Smooth muscle cell (in vitro differentiated cells): ENCODE measurements around the gene COL27A1. TPM values are rescaled to one million over a fixed set of nuclear protein-coding genes. Genes with fewer than 3 reads are reported as not detected.

Experiments
- DNase-seq: peaks from one replicate; lab custom pipeline; 2025; ENCODE audit not compliant: unreplicated experiment; lab: John Stamatoyannopoulos, UW
- H2AFZ ChIP-seq: fragments of 200-600 bp; sonication (generic); 2 replicates; pipeline ENCODE4 v1.6.0; 2016; ENCODE audit warnings: antibody characterized with exemption, low read depth, mild to moderate bottlenecking
- H3F3A ChIP-seq: fragments of 200-600 bp; sonication (generic); 2 replicates; pipeline ENCODE4 v1.6.0; 2017; ENCODE audit warnings: antibody characterized with exemption, low read depth
- H3K27ac ChIP-seq: fragments of 200-600 bp; sonication (generic); 2 replicates; pipeline ENCODE4 v1.5.1; 2016; ENCODE audit warnings: low read depth, mild to moderate bottlenecking
- H3K27me3 ChIP-seq: fragments of 200-600 bp; sonication (generic); 2 replicates; pipeline ENCODE4 v1.6.1; 2016; ENCODE audit warnings: low read depth, mild to moderate bottlenecking
- H3K36me3 ChIP-seq: fragments of 200-600 bp; sonication (generic); 2 replicates; pipeline ENCODE4 v1.5.1; 2016; ENCODE audit warnings: low read depth
- H3K4me1 ChIP-seq: fragments of 200-600 bp; sonication (generic); 2 replicates; pipeline ENCODE4 v1.5.1; 2016; ENCODE audit warnings: low read depth
- H3K4me2 ChIP-seq: fragments of 200-600 bp; sonication (generic); 2 replicates; pipeline ENCODE4 v1.6.0; 2016; ENCODE audit warnings: mild to moderate bottlenecking
- H3K4me3 ChIP-seq: fragments of 200-600 bp; sonication (generic); 2 replicates; pipeline ENCODE4 v1.5.1; 2016; ENCODE audit warnings: mild to moderate bottlenecking
- H3K79me2 ChIP-seq: fragments of 200-600 bp; sonication (generic); 2 replicates; pipeline ENCODE4 v1.6.0; 2016; ENCODE audit warnings: low read depth, mild to moderate bottlenecking
- H3K9ac ChIP-seq: fragments of 200-600 bp; sonication (generic); 2 replicates; pipeline ENCODE4 v1.6.0; 2016; ENCODE audit warnings: low read depth
- H3K9me3 ChIP-seq: fragments of 200-600 bp; sonication (generic); replicated peaks from 2 replicates; pipeline ENCODE4 v1.5.1; 2016; ENCODE audit warnings: low read depth
- H4K20me1 ChIP-seq: fragments of 200-600 bp; sonication (generic); 2 replicates; pipeline ENCODE4 v1.6.0; 2016; ENCODE audit warnings: low read depth
- CTCF ChIP-seq: fragments of 200-600 bp; sonication (generic); IDR thresholded peaks from 2 replicates; pipeline ENCODE4 v1.5.1; 2017; ENCODE audit warnings: borderline replicate concordance, mild to moderate bottlenecking, antibody characterized with exemption; ENCODE audit not compliant: insufficient read depth, poor library complexity, severe bottlenecking
- WGBS: methylation state at CpG from one replicate; pipeline ENCODE4 v1.1.7; 2016; ENCODE audit warnings: low lambda C conversion rate; 5-methylcytosine and 5-hydroxymethylcytosine counted together
- polyA plus RNA-seq: library from polyadenylated mRNA; unstranded; fragments of >200 nt; fragmentation: Nextera tagmentation; extraction: Ambion mirVana; gene quantifications from 2 replicates; pipeline ENCODE4 v1.2.1, GENCODE V29; 2016
- total RNA-seq: library from RNA; depleted of rRNA; stranded (reverse); fragments of >200 nt; gene quantifications from 2 replicates; pipeline ENCODE4 v1.2.3, GENCODE V29; 2014

COL27A1 gene
- total and polyA plus RNA-seq, 2 experiments from 2014 or later = 18.1 to 19.9 TPM

GRCh38 chr9:114238891-114239875 is 83.8 kb downstream of the COL27A1 start:
- no peak overlapping the region for H3K9ac ChIP-seq
- H3K79me2 ChIP-seq = no peaks in the 10 kb centered on the region
- no peaks in the 10 kb centered on the region for H3K4me1 ChIP-seq
- no peaks in the 10 kb centered on the region for H3F3A ChIP-seq
- no peaks in the 10 kb centered on the region for H3K9me3 ChIP-seq
- H2AFZ ChIP-seq = no peak overlapping the region
- H3K27ac ChIP-seq = no peak overlapping the region
- no peak overlapping the region for H3K4me2 ChIP-seq
- WGBS = 45% methylated on average over 14 of the region's 14 CpGs
- no peaks in the 10 kb centered on the region for H4K20me1 ChIP-seq
- H3K36me3 ChIP-seq = no peaks in the 10 kb centered on the region
- H3K27me3 ChIP-seq = no peaks in the 10 kb centered on the region
- H3K4me3 ChIP-seq = no peak overlapping the region
- DNase-seq = no peak
- peak; percentile 9 for TF ChIP-seq CTCF

- no peak overlapping the region for H3K9ac ChIP-seq
- no peaks in the 10 kb centered on the region for H4K20me1 ChIP-seq
- H3K9me3 ChIP-seq = no peaks in the 10 kb centered on the region
- H3K4me1 ChIP-seq = no peaks in the 10 kb centered on the region
- no peak overlapping the region for H2AFZ ChIP-seq
- H3K79me2 ChIP-seq = no peaks in the 10 kb centered on the region
- DNase-seq = no peak
- WGBS = 89% methylated on average over 8 of the region's 8 CpGs
- TF ChIP-seq CTCF = no peak
- no peaks in the 10 kb centered on the region for H3F3A ChIP-seq
- no peaks in the 10 kb centered on the region for H3K27me3 ChIP-seq
- H3K36me3 ChIP-seq = no peaks in the 10 kb centered on the region
- no peak overlapping the region for H3K4me3 ChIP-seq
- no peak overlapping the region for H3K27ac ChIP-seq
- no peak overlapping the region for H3K4me2 ChIP-seq
These were observed 84.9 kb downstream of the COL27A1 start for GRCh38 chr9:114240216-114240615.

GRCh38 chr9:114240647-114241558 is 85.6 kb downstream of the COL27A1 start:
- Histone ChIP-seq H3K79me2 (no peaks in the 10 kb centered on the region), H3K4me3 (no peak overlapping the region)

More at GRCh38 chr9:114240647-114241558, 85.6 kb downstream of the COL27A1 start:
- no peaks in the 10 kb centered on the region for H4K20me1 ChIP-seq
- no peak for DNase-seq
- no peak for TF ChIP-seq CTCF
- no peaks in the 10 kb centered on the region for H3K27me3 ChIP-seq
- no peaks in the 10 kb centered on the region for H3K4me1 ChIP-seq
- no peak overlapping the region for H3K4me2 ChIP-seq
- no peak overlapping the region for H2AFZ ChIP-seq
- no peak overlapping the region for H3K9ac ChIP-seq
- H3K27ac ChIP-seq = no peak overlapping the region
- no peaks in the 10 kb centered on the region for H3K36me3 ChIP-seq
- no peaks in the 10 kb centered on the region for H3K9me3 ChIP-seq
- WGBS = 96% methylated on average over 19 of the region's 21 CpGs
- no peaks in the 10 kb centered on the region for H3F3A ChIP-seq
